ENCODE data around the gene ALDOC. TPM values are rescaled to one million over a fixed set of nuclear protein-coding genes. Genes with fewer than 3 reads are reported as not detected.
"Not testable (repeated sequence)": the region's sequence is repeated elsewhere in the genome, so short reads cannot be mapped to it uniquely, and the experiment has no call there.

The ALDOC gene
- total and polyA plus RNA-seq, 2 experiments from 2014 or later, result 33.5 to 157 TPM

DNA sequence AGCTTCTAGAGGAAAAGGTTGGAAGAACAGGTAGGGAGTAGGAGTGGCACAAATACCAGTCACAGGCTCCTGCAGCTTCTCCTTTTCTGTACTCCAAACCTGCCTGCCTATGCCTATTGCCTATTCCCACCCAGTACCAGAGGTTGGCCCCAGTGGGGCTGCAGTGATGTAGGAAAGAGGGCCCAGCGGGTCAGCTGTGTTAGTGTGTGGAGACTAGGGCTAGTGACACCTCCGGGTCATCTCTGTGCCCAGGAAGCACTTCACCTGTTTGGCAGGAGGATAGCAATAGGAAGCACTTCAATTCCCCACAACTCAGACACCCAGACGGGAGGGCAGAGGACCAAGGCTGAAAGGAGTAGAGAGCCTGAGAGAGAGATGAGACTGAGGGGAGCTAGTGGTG is 679 bp downstream of the ALDOC start:
- Histone ChIP-seq H3F3A (replicated peaks; ENCODE audit: low read depth) (peaks cover 19% of the 10 kb centered on the region), H3K36me3 (ENCODE audit: insufficient read depth) (peaks cover 32% of the 10 kb centered on the region), H3K4me1 (ENCODE audit: insufficient read depth) (peaks cover 19% of the 10 kb centered on the region; the same call in 1 of the 2 replicates), H3K4me2 (peak overlapping the region; percentile 78), H3K4me3 (peak overlapping the region; percentile 52)
- H4K20me1 ChIP-seq (replicated peaks; ENCODE audit: insufficient read depth); H2AFZ ChIP-seq; H3K27ac ChIP-seq (ENCODE audit: low read depth); H3K9me2 ChIP-seq (ENCODE audit: insufficient read depth); H3K79me2 ChIP-seq (replicated peaks; ENCODE audit: insufficient read depth); H3K9me3 Mint-ChIP-seq; H3K27ac Mint-ChIP-seq; H3K27me3 ChIP-seq (ENCODE audit: insufficient read depth); ATAC-seq; DNase-seq (ENCODE audit: low spot score): not testable (repeated sequence)
- Mint-ChIP-seq H3K36me3 (ENCODE audit: low read depth) (peaks cover 46% of the 10 kb centered on the region), H3K4me1 (peaks cover 24% of the 10 kb centered on the region), H3K4me3 (peak overlapping the region; percentile 72), H3K27me3 (ENCODE audit: insufficient read depth, low read depth, poor library complexity) (peaks cover 17% of the 10 kb centered on the region)

DNA sequence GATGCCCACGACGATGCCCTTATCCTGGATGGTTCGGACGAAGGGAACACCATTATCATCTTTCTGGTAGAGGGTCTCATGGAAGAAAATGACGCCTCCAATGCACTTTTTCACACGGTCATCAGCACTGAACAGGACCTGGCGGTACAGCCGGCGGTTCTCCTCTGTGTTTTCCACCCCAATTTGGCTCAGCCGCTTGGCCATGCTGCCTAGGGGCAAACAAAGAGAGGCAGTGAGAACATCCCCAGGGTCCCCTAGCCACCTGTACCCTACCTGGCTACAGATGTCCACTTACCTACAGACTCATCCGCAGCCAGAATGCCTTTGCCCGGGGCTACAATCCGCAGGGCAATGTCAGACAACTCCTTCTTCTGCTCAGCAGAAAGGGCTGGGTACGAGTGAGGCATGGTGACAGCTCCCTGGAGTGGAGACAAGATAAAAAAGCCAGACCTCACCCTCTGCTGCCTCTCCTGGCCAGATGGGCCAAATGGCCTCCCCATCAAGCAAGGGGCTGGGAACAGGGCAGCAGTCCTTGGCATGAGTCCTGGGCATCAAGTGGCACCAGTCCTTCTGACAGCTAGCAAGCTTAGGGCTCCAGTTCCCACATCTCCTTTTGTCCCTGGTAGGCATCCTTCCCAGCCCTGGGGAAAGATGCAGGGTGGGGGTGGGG is 1.4 kb downstream of the ALDOC start:
- ATAC-seq (no peak), DNase-seq (ENCODE audit: low spot score) (peak; percentile 15)
- H3K4me1 ChIP-seq (ENCODE audit: insufficient read depth), result peaks cover 23% of the 10 kb centered on the region
- H3K27ac ChIP-seq (ENCODE audit: low read depth), result no peak overlapping the region
- H3K36me3 Mint-ChIP-seq (ENCODE audit: low read depth), result peaks cover 40% of the 10 kb centered on the region
- H4K20me1 ChIP-seq (replicated peaks; ENCODE audit: insufficient read depth), result peaks cover under 1% of the 10 kb centered on the region
- H3K9me2 ChIP-seq (ENCODE audit: insufficient read depth), result no peaks in the 10 kb centered on the region
- no peak for TF ChIP-seq EZH2 (IDR thresholded peaks at IDR 0.05; ENCODE audit: low read depth, unreplicated experiment)
- TF ChIP-seq ZNF114 (CRISPR knock-in tag; IDR thresholded peaks at IDR 0.05), result no peak
- no peak for TF ChIP-seq JUNB (IDR thresholded peaks at IDR 0.05; ENCODE audit: unreplicated experiment)
- no peak for TF ChIP-seq CREB1 (CRISPR knock-in tag; IDR thresholded peaks at IDR 0.05; ENCODE audit: low read depth)
- TF ChIP-seq, protein P1, sequence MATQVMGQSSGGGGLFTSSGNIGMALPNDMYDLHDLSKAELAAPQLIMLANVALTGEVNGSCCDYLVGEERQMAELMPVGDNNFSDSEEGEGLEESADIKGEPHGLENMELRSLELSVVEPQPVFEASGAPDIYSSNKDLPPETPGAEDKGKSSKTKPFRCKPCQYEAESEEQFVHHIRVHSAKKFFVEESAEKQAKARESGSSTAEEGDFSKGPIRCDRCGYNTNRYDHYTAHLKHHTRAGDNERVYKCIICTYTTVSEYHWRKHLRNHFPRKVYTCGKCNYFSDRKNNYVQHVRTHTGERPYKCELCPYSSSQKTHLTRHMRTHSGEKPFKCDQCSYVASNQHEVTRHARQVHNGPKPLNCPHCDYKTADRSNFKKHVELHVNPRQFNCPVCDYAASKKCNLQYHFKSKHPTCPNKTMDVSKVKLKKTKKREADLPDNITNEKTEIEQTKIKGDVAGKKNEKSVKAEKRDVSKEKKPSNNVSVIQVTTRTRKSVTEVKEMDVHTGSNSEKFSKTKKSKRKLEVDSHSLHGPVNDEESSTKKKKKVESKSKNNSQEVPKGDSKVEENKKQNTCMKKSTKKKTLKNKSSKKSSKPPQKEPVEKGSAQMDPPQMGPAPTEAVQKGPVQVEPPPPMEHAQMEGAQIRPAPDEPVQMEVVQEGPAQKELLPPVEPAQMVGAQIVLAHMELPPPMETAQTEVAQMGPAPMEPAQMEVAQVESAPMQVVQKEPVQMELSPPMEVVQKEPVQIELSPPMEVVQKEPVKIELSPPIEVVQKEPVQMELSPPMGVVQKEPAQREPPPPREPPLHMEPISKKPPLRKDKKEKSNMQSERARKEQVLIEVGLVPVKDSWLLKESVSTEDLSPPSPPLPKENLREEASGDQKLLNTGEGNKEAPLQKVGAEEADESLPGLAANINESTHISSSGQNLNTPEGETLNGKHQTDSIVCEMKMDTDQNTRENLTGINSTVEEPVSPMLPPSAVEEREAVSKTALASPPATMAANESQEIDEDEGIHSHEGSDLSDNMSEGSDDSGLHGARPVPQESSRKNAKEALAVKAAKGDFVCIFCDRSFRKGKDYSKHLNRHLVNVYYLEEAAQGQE (IDR thresholded peaks at IDR 0.05; ENCODE audit: unreplicated experiment), result no peak
- TF ChIP-seq, protein P2, sequence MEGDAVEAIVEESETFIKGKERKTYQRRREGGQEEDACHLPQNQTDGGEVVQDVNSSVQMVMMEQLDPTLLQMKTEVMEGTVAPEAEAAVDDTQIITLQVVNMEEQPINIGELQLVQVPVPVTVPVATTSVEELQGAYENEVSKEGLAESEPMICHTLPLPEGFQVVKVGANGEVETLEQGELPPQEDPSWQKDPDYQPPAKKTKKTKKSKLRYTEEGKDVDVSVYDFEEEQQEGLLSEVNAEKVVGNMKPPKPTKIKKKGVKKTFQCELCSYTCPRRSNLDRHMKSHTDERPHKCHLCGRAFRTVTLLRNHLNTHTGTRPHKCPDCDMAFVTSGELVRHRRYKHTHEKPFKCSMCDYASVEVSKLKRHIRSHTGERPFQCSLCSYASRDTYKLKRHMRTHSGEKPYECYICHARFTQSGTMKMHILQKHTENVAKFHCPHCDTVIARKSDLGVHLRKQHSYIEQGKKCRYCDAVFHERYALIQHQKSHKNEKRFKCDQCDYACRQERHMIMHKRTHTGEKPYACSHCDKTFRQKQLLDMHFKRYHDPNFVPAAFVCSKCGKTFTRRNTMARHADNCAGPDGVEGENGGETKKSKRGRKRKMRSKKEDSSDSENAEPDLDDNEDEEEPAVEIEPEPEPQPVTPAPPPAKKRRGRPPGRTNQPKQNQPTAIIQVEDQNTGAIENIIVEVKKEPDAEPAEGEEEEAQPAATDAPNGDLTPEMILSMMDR (conservative IDR thresholded peaks at IDR 0.05; ENCODE audit: low read depth in 2 of 2), result no peak
- TF ChIP-seq EZH2phosphoT487 (IDR thresholded peaks at IDR 0.05; ENCODE audit: unreplicated experiment), result no peak
- TF ChIP-seq, protein P3, sequence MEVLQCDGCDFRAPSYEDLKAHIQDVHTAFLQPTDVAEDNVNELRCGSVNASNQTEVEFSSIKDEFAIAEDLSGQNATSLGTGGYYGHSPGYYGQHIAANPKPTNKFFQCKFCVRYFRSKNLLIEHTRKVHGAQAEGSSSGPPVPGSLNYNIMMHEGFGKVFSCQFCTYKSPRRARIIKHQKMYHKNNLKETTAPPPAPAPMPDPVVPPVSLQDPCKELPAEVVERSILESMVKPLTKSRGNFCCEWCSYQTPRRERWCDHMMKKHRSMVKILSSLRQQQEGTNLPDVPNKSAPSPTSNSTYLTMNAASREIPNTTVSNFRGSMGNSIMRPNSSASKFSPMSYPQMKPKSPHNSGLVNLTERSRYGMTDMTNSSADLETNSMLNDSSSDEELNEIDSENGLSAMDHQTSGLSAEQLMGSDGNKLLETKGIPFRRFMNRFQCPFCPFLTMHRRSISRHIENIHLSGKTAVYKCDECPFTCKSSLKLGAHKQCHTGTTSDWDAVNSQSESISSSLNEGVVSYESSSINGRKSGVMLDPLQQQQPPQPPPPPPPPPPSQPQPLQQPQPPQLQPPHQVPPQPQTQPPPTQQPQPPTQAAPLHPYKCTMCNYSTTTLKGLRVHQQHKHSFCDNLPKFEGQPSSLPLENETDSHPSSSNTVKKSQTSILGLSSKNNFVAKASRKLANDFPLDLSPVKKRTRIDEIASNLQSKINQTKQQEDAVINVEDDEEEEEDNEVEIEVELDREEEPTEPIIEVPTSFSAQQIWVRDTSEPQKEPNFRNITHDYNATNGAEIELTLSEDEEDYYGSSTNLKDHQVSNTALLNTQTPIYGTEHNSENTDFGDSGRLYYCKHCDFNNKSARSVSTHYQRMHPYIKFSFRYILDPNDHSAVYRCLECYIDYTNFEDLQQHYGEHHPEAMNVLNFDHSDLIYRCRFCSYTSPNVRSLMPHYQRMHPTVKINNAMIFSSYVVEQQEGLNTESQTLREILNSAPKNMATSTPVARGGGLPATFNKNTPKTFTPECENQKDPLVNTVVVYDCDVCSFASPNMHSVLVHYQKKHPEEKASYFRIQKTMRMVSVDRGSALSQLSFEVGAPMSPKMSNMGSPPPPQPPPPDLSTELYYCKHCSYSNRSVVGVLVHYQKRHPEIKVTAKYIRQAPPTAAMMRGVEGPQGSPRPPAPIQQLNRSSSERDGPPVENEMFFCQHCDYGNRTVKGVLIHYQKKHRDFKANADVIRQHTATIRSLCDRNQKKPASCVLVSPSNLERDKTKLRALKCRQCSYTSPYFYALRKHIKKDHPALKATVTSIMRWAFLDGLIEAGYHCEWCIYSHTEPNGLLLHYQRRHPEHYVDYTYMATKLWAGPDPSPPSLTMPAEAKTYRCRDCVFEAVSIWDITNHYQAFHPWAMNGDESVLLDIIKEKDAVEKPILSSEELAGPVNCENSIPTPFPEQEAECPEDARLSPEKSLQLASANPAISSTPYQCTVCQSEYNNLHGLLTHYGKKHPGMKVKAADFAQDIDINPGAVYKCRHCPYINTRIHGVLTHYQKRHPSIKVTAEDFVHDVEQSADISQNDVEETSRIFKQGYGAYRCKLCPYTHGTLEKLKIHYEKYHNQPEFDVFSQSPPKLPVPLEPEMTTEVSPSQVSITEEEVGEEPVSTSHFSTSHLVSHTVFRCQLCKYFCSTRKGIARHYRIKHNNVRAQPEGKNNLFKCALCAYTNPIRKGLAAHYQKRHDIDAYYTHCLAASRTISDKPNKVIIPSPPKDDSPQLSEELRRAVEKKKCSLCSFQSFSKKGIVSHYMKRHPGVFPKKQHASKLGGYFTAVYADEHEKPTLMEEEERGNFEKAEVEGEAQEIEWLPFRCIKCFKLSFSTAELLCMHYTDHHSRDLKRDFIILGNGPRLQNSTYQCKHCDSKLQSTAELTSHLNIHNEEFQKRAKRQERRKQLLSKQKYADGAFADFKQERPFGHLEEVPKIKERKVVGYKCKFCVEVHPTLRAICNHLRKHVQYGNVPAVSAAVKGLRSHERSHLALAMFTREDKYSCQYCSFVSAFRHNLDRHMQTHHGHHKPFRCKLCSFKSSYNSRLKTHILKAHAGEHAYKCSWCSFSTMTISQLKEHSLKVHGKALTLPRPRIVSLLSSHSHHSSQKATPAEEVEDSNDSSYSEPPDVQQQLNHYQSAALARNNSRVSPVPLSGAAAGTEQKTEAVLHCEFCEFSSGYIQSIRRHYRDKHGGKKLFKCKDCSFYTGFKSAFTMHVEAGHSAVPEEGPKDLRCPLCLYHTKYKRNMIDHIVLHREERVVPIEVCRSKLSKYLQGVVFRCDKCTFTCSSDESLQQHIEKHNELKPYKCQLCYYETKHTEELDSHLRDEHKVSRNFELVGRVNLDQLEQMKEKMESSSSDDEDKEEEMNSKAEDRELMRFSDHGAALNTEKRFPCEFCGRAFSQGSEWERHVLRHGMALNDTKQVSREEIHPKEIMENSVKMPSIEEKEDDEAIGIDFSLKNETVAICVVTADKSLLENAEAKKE (CRISPR knock-in tag; IDR thresholded peaks at IDR 0.05), result no peak
- H3K4me3 ChIP-seq, result no peak overlapping the region; the same call in 1 of the 2 replicates
- no peak overlapping the region for H3K27ac Mint-ChIP-seq
- peaks cover 26% of the 10 kb centered on the region for H3K36me3 ChIP-seq (ENCODE audit: insufficient read depth)
- H3K27me3 ChIP-seq (ENCODE audit: insufficient read depth), result peaks cover 4% of the 10 kb centered on the region; the same call in 1 of the 2 replicates
- H3K4me2 ChIP-seq, result no peak overlapping the region
- no peak overlapping the region for H3K4me3 Mint-ChIP-seq
- H3K4me1 Mint-ChIP-seq, result peaks cover 28% of the 10 kb centered on the region
- H3K79me2 ChIP-seq (replicated peaks; ENCODE audit: insufficient read depth), result peaks cover 7% of the 10 kb centered on the region
- no peak overlapping the region for H2AFZ ChIP-seq
- H3K27me3 Mint-ChIP-seq (ENCODE audit: insufficient read depth, low read depth, poor library complexity), result peaks cover 19% of the 10 kb centered on the region
- peaks cover 19% of the 10 kb centered on the region for H3F3A ChIP-seq (replicated peaks; ENCODE audit: low read depth)
- no peaks in the 10 kb centered on the region for H3K9me3 Mint-ChIP-seq
